GM21526 (cell line): ENCODE measurements around the gene HMG20B.

Experiments
- ATAC-seq: cut with Tn5 transposase; IDR thresholded peaks from one replicate; pipeline ENCODE4 v1.9.1; 2021; ENCODE audit warnings: moderate library complexity; ENCODE audit not compliant: unreplicated experiment, low FRiP score

HMG20B gene

DNA sequence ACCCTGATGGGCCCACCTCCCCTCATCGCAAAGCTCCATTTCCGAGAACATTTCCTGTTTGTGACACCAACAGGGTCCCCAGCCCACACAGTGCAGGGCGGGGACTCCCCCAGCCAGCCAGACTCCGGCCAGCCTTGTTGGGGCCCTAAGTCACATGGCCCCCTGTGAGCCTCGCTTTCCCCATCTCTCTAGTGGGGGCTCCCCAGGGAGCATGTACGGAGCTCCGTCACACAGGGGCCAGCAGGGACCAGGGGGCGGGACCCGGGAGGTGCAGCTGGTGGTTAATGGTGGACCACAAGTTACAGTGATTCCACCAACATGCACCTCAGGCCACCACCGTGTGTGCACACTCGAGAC is 32.2 kb downstream of the HMG20B start:
- no peak for ATAC-seq

DNA sequence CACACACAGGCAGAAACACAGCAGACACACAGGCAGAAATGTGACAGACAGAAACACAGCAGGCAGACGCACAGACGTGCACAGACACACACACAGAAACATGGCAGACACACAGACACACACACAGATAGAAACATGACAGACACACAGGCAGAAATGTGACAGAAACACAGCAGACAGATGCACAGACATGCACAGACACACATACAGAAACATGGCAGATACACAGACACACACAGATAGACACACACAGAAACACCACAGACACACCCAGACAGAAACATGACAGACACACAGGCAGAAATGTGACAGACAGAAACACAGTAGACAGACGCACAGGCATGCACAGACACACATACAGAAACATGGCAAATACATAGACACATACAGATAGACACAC is 32.6 kb downstream of the HMG20B start:
- no peak for ATAC-seq

DNA sequence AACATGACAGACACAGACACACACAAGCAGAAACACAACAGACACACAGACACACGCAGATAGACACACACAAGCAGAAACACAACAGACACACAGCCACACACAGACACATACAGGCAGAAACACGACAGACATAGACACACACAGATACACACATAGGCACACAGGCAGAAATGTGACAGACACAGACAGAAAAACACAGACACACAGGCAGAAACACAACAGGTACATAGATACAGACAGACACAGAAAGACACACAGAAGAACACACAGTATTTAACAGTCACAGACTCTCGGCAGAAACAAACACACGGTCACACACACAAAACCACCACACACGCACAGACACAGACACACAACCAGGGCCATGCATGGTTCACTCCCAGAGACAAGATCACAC is 33.0 kb downstream of the HMG20B start:
- ATAC-seq, result no peak

DNA sequence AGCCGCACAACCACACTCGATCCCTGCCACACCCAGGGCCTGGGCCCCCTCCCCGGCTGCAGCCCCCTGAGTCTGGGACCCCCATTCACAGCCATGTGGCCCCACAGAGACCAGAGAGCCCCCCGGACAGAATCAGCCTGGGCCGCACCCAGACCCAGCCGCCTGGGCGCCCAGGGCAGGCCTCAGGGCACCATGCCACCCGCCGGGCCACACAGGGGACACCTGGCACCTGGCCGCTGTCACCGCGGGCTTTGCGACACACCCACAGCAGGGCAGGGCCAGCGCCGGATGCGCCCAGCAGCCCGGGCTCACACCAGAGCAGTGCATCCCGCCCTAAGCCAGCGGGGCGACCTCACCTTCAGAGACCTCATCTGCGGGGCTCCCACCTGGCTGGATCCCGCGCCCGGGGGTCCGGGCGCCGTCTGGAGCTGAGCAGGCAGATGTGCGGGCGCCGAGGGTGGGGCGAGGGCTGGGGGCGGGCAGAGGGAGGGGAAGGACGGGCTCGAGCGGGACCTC is 33.5 kb downstream of the HMG20B start:
- ATAC-seq, result no peak

DNA sequence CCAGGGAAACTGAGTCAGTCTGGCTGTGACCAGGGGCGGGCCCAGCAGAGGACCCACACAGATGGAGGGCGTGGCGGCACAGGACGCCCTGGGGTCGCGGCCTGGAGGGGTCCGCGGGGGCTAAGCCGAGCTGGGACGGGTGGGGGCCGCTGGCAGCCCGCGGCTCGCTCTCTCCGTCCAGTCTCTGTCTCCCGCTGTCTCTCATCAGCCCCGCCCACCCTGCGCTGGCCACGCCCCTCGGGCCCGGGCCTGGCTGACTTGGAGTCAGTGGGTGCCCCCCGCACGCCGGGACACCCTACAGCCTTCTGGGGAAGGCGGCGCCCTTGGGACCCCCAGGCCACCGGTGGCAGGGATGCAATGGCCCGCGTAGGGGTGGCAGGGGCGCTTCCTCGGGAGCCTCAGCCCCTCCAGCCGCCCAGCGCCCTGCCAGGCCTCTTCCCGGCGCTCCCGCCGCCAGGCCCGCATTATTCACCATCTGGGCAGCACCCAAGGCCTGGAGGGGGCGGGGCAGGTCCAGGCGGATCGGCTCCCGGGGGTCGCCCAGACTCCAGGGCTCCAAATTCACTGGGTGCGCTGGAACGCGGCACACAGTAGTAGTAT is 34.0 kb downstream of the HMG20B start, which contains the start of gene TBXA2R:
Gene TBXA2R, minus strand, starts transcription at position 186 of the 600 bp plus-strand sequence. CDS start 6,241 bp downstream, outside the sequence.
- no peak for ATAC-seq

DNA sequence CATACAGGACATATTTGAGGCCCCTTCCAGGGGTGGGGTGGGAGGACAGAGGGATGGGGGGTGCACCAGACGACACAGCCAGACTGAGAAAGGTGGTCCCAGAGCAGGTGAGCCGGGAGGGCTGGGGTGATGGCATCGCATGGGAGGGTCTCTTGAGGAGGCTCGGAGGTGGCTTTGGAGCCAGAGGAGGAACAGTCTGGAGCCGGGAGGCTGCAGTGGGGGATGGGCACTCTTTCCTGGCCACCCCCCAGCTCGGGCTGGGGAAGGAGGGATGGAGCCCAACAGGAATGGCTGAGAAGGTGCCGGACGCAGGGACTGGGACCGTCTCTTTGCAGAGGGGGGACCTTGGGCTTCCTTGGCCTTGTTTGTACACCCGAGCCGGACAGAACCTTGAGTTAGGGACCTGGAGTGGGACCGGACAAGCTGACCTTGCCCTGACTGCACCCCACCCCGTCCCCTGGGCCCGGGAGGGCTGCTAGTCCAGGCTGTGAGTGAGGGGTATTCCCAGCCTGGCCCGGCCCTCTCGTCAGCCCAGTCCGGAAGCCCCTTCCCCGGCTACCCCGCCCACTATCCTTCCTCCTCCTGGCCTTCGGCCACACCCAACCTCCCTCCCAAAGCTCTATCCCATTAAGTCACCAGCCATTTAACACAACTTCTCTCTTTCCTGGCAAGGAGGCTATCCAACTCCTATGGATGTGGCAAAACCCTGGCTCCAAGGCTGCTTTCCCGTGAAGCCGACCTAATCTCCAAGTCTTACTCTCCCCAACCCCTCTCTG is 34.7 kb downstream of the HMG20B start:
- no peak for ATAC-seq

DNA sequence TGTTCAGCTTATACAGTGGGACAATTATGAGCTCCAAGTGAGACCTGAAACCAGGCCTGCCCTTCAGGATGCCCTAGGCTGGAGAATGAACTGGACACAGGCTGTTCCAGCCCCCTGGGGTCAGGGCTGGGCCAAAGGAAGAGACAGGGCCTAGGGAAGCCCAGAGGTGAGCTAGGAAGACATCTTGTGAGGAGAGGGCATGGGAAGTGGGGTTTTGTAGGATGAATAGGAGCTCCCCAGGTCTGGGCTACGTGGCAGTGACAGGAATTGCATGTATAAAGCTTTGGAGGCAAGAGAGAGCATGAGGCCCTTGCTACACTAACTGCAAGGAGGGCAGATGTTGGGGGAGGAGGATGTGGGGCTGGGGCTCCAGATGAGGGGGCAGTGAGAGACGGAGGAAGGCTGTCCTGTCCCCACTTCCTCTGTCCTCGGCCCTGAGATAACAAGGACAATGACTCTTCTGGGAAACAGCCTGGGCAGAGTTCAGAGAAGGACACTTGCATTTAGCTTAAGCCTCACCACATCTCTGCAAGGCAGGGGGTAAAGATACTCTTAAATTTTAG is 35.4 kb downstream of the HMG20B start:
- no peak for ATAC-seq

DNA sequence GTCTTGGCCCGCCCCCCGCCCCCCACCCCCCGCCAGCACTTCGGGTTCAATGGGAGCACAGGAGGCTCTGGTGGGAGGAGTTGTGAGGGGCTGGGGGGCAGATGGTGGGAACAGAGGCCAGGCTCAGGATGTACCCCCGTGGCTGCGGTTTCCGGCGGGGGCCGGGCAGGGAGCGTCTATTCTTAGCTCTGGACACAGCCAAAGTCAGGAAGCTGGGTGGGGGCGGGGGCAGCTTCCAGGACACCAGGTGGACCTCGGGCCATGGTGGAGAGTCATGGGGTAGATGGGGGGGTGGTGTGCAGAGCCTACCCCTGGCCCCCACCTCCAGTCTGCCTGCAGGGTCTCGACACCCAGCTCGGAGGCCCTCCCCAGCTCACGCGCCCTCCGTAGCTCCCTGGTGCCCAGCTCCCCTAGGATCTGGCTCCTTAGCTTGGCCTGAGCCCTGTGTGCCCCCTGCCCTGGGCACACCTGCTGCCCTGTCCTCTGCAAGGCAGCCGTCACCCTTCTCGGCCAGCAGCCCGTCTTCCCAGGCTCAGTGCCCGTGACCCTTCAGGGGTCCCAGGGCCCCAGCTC is 36.1 kb downstream of the HMG20B start:
- ATAC-seq, result no peak

DNA sequence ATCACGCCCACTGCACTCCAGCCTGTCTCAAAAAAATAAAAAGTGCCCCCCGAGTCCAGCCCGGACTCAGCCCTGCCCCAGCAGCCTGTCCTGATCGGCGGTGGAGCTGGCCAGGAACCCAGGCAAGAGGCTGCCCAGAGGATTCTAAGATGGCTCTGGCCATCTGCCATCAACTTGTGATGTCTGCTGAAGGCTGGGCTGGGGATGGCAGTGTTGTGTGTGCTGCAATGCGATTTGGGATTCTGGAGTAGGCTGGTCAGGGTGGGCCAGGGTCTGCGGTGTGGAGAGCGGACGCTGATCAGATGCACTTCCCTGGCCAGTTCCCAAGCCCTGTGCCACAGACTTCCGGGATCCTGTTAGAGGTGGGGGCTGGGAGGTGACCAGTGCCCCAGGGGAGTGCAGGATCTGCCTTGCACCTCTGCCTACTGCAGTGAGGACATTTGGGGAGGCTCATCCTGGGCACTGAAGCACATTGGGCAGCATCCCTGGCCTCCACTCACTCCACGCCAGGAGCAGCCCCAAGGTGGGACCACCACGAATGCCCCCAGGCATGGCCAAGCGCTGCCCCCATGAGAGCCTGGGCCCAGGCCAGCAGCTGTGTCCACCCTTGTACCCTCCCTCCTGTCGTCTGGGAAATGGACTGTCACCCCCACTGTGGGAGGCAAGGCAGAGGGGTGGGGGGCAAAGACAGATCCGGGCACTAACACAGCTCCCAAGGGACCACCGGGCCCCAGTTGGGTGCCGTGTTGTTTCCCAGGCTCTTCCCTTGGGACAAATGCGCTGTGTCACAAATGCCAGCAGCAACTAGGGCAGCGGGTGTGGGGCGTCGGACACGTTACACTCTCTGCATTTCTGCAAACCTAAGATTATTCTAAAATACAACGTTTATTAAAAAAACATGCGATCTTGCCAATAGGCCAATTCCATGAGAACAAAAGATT is 37.3 kb downstream of the HMG20B start:
- no peak for ATAC-seq

DNA sequence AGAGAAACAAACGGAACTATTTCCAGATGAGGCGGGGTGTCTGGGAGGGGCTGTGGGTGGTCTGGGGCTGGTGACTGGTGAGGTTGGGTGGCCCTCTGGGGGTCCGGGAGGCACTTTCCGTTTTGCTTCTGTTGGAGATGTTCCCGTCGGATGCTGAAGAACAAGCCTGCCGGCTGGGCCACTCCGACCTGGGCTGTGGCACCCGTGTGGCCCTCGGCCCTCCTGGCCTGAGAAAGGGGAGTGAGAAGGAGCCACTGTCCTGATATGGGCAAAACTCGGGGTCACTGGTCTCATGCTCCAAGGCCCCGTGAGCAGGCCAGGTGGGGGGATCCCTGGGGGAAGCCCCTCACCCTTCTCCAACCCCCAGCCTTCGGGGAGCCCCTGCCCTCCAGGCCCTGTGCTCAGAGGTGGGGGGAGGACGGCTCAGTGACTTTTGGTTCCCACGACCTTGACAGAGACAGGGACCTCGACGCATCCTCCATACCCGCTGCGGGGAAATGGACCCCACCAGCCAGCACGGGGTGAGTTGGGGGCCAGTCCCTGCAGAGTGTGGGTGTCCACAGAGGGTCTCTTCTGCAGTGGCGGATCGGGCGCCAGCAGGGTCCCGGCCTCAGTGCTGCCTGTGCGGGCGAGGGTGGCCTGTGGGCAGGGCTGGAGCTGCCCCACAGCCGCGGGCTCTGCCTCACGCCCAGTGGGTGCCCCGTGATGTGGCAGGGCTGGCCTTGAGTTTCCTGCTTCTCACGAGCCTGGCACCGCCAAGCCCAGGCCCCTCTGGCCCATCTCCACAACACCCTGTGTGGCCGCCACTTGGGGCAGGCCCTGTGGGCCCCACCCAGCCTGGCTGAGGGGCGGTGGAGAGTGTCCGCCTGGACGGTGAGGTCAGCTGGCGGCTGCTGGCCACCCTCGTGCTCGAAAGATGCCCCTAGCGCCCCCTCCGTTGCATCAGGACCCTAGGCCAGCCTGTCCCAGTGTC is 38.3 kb downstream of the HMG20B start:
- no peak for ATAC-seq

DNA sequence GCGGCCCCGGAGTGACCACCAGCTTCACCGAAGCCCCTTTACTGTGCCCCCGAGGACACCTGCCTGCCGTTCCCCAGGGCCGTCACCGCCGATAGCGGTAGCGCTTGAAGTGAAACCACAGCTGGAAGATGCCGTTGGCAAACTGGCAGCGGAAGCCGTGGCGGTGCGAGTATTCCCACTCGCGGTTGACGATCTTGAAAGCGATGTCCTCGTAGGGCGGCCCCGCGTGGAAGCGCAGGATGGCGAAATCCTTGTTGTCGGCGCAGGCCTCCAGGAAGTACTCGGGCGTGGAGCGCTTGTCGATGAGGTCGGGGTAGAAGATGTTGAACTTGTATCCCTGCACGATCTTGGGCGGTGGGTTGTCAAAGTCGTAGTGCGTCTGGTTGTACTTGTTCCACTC is 39.1 kb downstream of the HMG20B start:
- no peak for ATAC-seq

DNA sequence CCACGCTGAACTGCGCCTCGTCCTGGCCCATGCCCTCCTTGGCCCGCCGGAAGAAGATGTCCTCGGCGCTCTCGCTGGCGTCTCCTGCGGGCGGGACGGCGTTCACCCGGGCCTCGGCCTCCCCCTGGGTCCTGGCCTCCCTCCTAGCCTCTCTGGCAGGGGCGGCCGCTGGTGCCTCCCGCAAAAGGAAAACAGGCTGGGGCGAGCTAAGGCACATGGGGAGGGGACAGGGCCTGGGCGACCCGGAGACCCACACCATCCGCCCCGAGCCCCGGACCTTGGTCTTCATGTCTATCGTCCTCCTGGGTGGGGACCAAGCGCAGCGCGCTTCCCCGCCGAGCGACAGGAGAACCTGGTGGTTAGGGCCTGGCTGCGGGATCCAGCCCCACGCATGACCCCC is 39.6 kb downstream of the HMG20B start:
- ATAC-seq, result no peak

DNA sequence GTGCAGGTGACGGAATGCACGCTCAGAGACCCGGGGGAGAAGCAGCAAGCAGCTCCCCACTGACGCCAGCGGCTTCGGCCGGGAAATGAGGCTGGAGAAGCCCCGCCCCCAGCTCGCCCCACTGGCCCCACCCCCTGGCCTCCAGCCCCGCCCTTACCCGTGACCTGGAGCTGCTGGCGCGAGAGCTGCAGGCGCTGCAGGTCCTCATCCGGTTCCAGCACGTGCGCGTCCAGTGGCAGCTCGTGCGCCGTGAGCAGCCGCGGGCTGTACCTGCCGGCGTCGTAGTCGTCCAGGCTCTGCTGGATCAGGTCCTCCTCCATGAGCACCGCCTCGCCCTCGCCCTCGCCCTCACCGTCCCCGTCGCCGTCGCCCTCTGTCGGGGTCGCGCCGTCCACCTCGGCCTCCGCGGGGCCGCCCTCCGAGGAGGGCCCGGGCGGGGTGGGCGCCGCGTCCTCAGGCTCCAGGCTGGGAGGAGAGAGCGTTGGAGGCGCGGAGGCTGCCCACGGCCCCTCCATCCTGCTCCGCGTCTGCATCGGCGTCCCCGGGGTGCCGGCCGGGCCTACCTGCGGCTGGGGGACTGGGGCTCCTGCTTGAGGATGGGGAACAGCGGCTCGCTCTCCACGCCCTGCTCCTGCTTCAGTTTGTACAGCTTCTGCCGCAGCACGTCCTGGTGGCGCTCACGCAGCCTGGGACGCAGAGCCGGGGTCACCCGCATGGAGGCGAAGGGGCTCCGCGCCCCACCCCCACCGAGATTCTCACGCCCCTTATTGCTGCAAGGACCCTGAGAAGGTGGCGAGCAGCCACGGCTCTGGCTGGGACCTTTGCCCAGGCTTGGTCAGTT is 40.4 kb downstream of the HMG20B start:
- ATAC-seq, result no peak

DNA sequence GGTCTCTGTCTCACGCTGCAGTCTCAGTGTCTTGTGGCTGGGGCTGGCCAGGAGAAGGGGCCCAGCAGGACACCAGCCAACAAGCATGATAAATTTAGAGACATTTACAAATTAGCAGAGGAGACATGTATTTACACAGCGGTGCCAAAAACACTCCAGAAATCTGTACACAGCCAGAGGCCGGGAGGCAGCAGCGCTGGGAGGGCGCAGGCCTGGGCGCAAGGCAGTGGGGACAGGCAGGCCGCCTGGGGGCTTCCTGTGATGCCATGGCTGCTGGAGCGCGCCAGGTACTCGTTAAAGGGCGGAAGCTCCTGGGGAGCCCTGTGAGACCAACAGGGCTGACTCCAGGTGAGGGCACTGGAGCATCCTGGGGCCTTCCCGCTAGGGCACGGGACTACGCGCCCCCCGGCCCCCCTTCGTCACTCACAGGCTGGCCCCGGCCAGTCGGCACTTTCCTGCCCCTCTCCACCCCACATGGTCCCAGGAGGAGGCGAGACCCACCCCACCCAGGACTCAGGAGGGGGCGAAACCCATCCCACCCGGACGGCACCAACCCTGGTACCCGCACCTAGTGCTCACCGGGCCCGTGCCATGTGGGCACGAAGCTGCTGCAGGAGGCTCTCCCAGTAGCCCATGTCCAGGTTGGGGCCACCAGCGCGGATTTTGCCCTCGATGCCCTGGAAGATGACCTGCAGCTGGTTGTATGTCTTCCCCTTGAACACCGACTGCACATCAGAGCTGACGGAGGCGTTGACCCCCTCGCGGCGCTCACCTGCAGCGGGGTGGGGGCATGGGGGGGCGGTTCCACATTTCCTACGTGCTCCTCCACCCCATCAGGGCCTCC is 41.3 kb downstream of the HMG20B start:
- no peak for ATAC-seq

DNA sequence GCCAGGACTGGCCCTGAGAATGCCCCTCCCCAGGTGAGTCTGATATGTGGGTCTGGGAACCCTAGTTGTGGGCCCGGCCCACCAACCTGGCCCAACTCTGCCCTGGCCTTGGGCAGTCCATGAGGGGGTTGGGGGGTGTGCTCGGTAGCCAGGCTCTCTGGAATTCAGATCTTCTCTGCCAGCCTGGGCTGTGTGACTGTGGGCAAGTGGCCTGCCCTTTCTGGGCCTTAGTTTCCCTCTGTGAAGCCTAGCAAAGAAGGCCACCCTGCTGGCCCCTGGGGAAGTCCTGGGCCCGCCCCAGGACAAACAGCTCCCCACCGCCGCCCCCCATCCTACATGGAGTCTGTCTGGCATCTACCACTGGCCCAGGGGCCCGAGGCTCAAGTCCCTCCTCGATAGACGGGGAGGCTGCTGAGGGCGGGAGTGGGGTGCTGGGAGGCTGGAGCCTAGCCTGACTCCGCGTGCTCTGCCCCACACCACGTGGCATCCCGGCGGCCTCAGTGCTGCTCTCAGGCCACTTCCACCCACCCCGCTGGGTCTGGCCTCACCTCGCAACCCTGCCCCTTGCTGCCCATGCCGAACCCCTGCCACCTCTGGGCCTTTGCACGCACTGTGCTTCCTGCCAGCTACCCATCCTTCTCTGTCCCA is 42.2 kb downstream of the HMG20B start:
- no peak for ATAC-seq

DNA sequence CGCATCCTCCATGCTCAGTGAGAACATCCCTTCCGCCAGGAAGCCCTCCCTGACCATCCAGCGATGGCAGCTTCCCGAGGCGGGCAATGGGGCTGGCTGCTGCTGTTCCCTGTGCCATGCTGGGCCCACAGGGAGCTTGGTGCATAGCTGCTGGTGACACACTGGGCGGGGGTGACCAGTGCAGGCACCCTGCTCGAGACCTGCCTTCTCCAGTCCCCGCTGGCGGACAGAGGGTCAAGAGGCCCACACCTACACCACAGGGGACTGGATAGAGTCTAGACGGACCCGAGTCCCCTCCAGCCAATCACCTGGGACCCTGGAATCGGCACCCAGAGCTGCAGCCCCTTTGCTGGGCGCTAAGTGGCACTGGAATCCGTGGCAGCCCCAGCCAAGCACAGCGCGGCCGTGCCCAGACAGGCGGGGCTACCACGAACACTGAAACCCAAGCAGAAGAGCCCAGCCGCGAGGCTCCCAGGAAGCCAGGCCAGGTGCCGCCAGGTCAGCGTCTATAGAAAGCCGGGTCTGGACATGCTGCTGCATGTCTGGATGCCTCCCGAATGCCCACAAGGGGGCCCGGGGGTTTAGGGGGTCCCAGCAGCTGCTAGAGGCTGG is 42.9 kb downstream of the HMG20B start:
- ATAC-seq, result no peak

DNA sequence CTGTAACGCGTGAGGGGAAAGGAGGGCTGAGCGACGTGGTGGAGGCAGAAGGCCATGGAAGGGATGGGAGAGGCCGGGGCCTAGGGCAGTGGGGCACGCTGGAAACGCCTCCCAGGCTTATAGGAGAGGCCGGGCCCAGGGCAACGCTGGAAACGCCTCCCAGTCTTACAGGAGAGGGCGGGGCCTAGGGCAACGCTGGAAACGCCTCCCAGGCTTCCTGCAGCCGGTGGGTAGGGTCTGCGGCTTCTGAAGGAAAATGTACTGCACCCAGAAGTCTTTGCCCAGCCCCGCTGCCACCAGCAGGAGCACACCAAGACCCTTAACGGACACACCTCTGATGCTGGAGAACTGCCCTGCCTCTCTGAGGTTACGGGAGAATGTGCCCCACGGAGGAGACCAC is 44.7 kb downstream of the HMG20B start:
- no peak for ATAC-seq
